Measurements from ENCODE around the gene HECTD3.

Gene HECTD3

GRCh38 chr1:45010855-45011811 is at the start of gene HECTD3:
Gene HECTD3 (minus strand): TSS chr1:45011324. CDS start chr1:45011257, 67 bp downstream.
- peak within 1 kb of the TSS; percentile 69 for H3K9ac ChIP-seq (ENCODE audit: low read length)
- peak within 1 kb of the TSS; percentile 89 for H3K4me3 ChIP-seq (ENCODE audit: low read depth, low read length)
- H3K9me3 ChIP-seq (ENCODE audit: control insufficient read depth, insufficient read depth, low read depth, low read length) = no peaks in the 10 kb centered on the region
- no peaks in the 10 kb centered on the region for H3K27me3 ChIP-seq (ENCODE audit: control insufficient read depth, insufficient read depth, low read length)
- peak within 1 kb of the TSS; percentile 71 for H3K27ac ChIP-seq (ENCODE audit: low read depth, low read length)
- H3K4me1 ChIP-seq (ENCODE audit: control insufficient read depth, insufficient read depth, low read length) = peaks cover 19% of the 10 kb centered on the region
- H3K36me3 ChIP-seq (ENCODE audit: control insufficient read depth, insufficient read depth, low read length) = peaks cover 52% of the 10 kb centered on the region

- H3K27ac ChIP-seq (ENCODE audit: low read depth, low read length) = no peak overlapping the region
- no peaks in the 10 kb centered on the region for H3K36me3 ChIP-seq (ENCODE audit: control insufficient read depth, insufficient read depth, low read length)
- H3K4me1 ChIP-seq (ENCODE audit: control insufficient read depth, insufficient read depth, low read length) = no peaks in the 10 kb centered on the region
These were observed 48.7 kb upstream of the HECTD3 start for GRCh38 chr1:45059829-45060228.

GRCh38 chr1:45057542-45057941 is 46.4 kb upstream of the HECTD3 start:
- Histone ChIP-seq H3K4me3 (ENCODE audit: low read depth, low read length) (no peak overlapping the region), H3K27me3 (ENCODE audit: control insufficient read depth, insufficient read depth, low read length) (no peaks in the 10 kb centered on the region), H3K27ac (ENCODE audit: low read depth, low read length) (no peak overlapping the region), H3K9me3 (ENCODE audit: control insufficient read depth, insufficient read depth, low read depth, low read length) (no peaks in the 10 kb centered on the region), H3K9ac (ENCODE audit: low read length) (no peak overlapping the region), H3K36me3 (ENCODE audit: control insufficient read depth, insufficient read depth, low read length) (no peaks in the 10 kb centered on the region), H3K4me1 (ENCODE audit: control insufficient read depth, insufficient read depth, low read length) (no peaks in the 10 kb centered on the region)

More at GRCh38 chr1:45059829-45060228, 48.7 kb upstream of the HECTD3 start:
- Histone ChIP-seq H3K9me3 (ENCODE audit: control insufficient read depth, insufficient read depth, low read depth, low read length) (no peaks in the 10 kb centered on the region), H3K9ac (ENCODE audit: low read length) (no peak overlapping the region), H3K27me3 (ENCODE audit: control insufficient read depth, insufficient read depth, low read length) (no peaks in the 10 kb centered on the region), H3K4me3 (ENCODE audit: low read depth, low read length) (no peak overlapping the region)

- Histone ChIP-seq H3K4me3 (ENCODE audit: low read depth, low read length) (no peak overlapping the region), H3K27ac (ENCODE audit: low read depth, low read length) (no peak overlapping the region), H3K36me3 (ENCODE audit: control insufficient read depth, insufficient read depth, low read length) (no peaks in the 10 kb centered on the region), H3K9me3 (ENCODE audit: control insufficient read depth, insufficient read depth, low read depth, low read length) (no peaks in the 10 kb centered on the region), H3K9ac (ENCODE audit: low read length) (no peak overlapping the region), H3K4me1 (ENCODE audit: control insufficient read depth, insufficient read depth, low read length) (no peaks in the 10 kb centered on the region), H3K27me3 (ENCODE audit: control insufficient read depth, insufficient read depth, low read length) (no peaks in the 10 kb centered on the region)
These were observed 40.1 kb upstream of the HECTD3 start for GRCh38 chr1:45051005-45051772.

- H3K36me3 ChIP-seq (ENCODE audit: control insufficient read depth, insufficient read depth, low read length) = no peaks in the 10 kb centered on the region
- no peaks in the 10 kb centered on the region for H3K9me3 ChIP-seq (ENCODE audit: control insufficient read depth, insufficient read depth, low read depth, low read length)
- H3K27ac ChIP-seq (ENCODE audit: low read depth, low read length) = no peak overlapping the region
- H3K27me3 ChIP-seq (ENCODE audit: control insufficient read depth, insufficient read depth, low read length) = no peaks in the 10 kb centered on the region
- peaks cover 6% of the 10 kb centered on the region for H3K4me1 ChIP-seq (ENCODE audit: control insufficient read depth, insufficient read depth, low read length)
- H3K4me3 ChIP-seq (ENCODE audit: low read depth, low read length) = no peak overlapping the region
- H3K9ac ChIP-seq (ENCODE audit: low read length) = no peak overlapping the region
These were observed 35.9 kb upstream of the HECTD3 start for GRCh38 chr1:45047032-45047431.

GRCh38 chr1:45044916-45045315 is 33.8 kb upstream of the HECTD3 start:
- Histone ChIP-seq H3K4me3 (ENCODE audit: low read depth, low read length) (no peak overlapping the region), H3K27me3 (ENCODE audit: control insufficient read depth, insufficient read depth, low read length) (no peaks in the 10 kb centered on the region), H3K4me1 (ENCODE audit: control insufficient read depth, insufficient read depth, low read length) (peaks cover 6% of the 10 kb centered on the region), H3K27ac (ENCODE audit: low read depth, low read length) (no peak overlapping the region), H3K9ac (ENCODE audit: low read length) (no peak overlapping the region), H3K9me3 (ENCODE audit: control insufficient read depth, insufficient read depth, low read depth, low read length) (no peaks in the 10 kb centered on the region), H3K36me3 (ENCODE audit: control insufficient read depth, insufficient read depth, low read length) (no peaks in the 10 kb centered on the region)

GRCh38 chr1:45043094-45043493 is 32.0 kb upstream of the HECTD3 start:
- Histone ChIP-seq H3K4me1 (ENCODE audit: control insufficient read depth, insufficient read depth, low read length) (peaks cover 6% of the 10 kb centered on the region), H3K9ac (ENCODE audit: low read length) (no peak overlapping the region), H3K27me3 (ENCODE audit: control insufficient read depth, insufficient read depth, low read length) (no peaks in the 10 kb centered on the region), H3K9me3 (ENCODE audit: control insufficient read depth, insufficient read depth, low read depth, low read length) (no peaks in the 10 kb centered on the region), H3K36me3 (ENCODE audit: control insufficient read depth, insufficient read depth, low read length) (no peaks in the 10 kb centered on the region), H3K4me3 (ENCODE audit: low read depth, low read length) (no peak overlapping the region), H3K27ac (ENCODE audit: low read depth, low read length) (no peak overlapping the region)

- peaks cover 6% of the 10 kb centered on the region for H3K4me1 ChIP-seq (ENCODE audit: control insufficient read depth, insufficient read depth, low read length)
- no peaks in the 10 kb centered on the region for H3K9me3 ChIP-seq (ENCODE audit: control insufficient read depth, insufficient read depth, low read depth, low read length)
- no peak overlapping the region for H3K9ac ChIP-seq (ENCODE audit: low read length)
- H3K27me3 ChIP-seq (ENCODE audit: control insufficient read depth, insufficient read depth, low read length) = no peaks in the 10 kb centered on the region
- no peak overlapping the region for H3K27ac ChIP-seq (ENCODE audit: low read depth, low read length)
- H3K36me3 ChIP-seq (ENCODE audit: control insufficient read depth, insufficient read depth, low read length) = no peaks in the 10 kb centered on the region
- H3K4me3 ChIP-seq (ENCODE audit: low read depth, low read length) = no peak overlapping the region
These were observed 29.2 kb upstream of the HECTD3 start for GRCh38 chr1:45040297-45040696.

GRCh38 chr1:45038661-45039364 is 27.7 kb upstream of the HECTD3 start:
- Histone ChIP-seq H3K4me1 (ENCODE audit: control insufficient read depth, insufficient read depth, low read length) (peaks cover 6% of the 10 kb centered on the region), H3K27ac (ENCODE audit: low read depth, low read length) (no peak overlapping the region), H3K9me3 (ENCODE audit: control insufficient read depth, insufficient read depth, low read depth, low read length) (no peaks in the 10 kb centered on the region), H3K9ac (ENCODE audit: low read length) (no peak overlapping the region), H3K27me3 (ENCODE audit: control insufficient read depth, insufficient read depth, low read length) (no peaks in the 10 kb centered on the region), H3K4me3 (ENCODE audit: low read depth, low read length) (no peak overlapping the region), H3K36me3 (ENCODE audit: control insufficient read depth, insufficient read depth, low read length) (no peaks in the 10 kb centered on the region)

GRCh38 chr1:45038240-45038639 is 27.1 kb upstream of the HECTD3 start:
- H3K27me3 ChIP-seq (ENCODE audit: control insufficient read depth, insufficient read depth, low read length) = no peaks in the 10 kb centered on the region
- H3K27ac ChIP-seq (ENCODE audit: low read depth, low read length) = no peak overlapping the region
- no peaks in the 10 kb centered on the region for H3K36me3 ChIP-seq (ENCODE audit: control insufficient read depth, insufficient read depth, low read length)
- H3K4me1 ChIP-seq (ENCODE audit: control insufficient read depth, insufficient read depth, low read length) = peaks cover 6% of the 10 kb centered on the region
- H3K9ac ChIP-seq (ENCODE audit: low read length) = no peak overlapping the region
- H3K4me3 ChIP-seq (ENCODE audit: low read depth, low read length) = no peak overlapping the region
- no peaks in the 10 kb centered on the region for H3K9me3 ChIP-seq (ENCODE audit: control insufficient read depth, insufficient read depth, low read depth, low read length)

All from HUES6 (cell line).